ENCODE results near the gene CELA3A. TPM values are rescaled to one million over a fixed set of nuclear protein-coding genes. Genes with fewer than 3 reads are reported as not detected.
"Not testable (repeated sequence)": the region's sequence is repeated elsewhere in the genome, so short reads cannot be mapped to it uniquely, and the experiment has no call there.

Gene CELA3A
- polyA plus RNA-seq, 3 donors: not detected

GRCh38 chr1:22007262-22007661, 5.8 kb downstream of the CELA3A start:
- H3K4me3 Mint-ChIP-seq; H3K27me3 ChIP-seq (ENCODE audit: control insufficient read depth in 2 of 2, insufficient read depth in 2 of 2, low read length in 2 of 2); H3K4me1 ChIP-seq (ENCODE audit: control insufficient read depth in 1 of 2, insufficient read depth in 2 of 2, low read length in 2 of 2); DNase-seq; H3K4me1 Mint-ChIP-seq; H3K4me2 ChIP-seq (replicated peaks; ENCODE audit: extremely low read depth, low read length, poor library complexity, severe bottlenecking); H3K27ac Mint-ChIP-seq; H3K79me2 ChIP-seq (ENCODE audit: insufficient read depth, low read length); H3K36me3 Mint-ChIP-seq; H3K9ac ChIP-seq (ENCODE audit: insufficient read depth, low read length, poor library complexity, severe bottlenecking); H3K9me3 ChIP-seq (replicated peaks in 1 of 2; ENCODE audit: control insufficient read depth in 1 of 2, insufficient read depth in 1 of 2, low read length in 2 of 2); H3K9me3 Mint-ChIP-seq; H2AFZ ChIP-seq (ENCODE audit: insufficient read depth, low read depth, low read length, poor library complexity, severe bottlenecking); intact Hi-C loops (cut with micrococcal nuclease); H3K27ac ChIP-seq (ENCODE audit: low read depth in 1 of 2, low read length in 2 of 2); H3K27me3 Mint-ChIP-seq (ENCODE audit: low read depth in 3 of 3); H3K36me3 ChIP-seq (replicated peaks in 1 of 2; ENCODE audit: control insufficient read depth in 1 of 2, insufficient read depth in 2 of 2, low read length in 2 of 2); H4K20me1 ChIP-seq (ENCODE audit: insufficient read depth, low read length); H3K4me3 ChIP-seq (replicated peaks in 1 of 3; ENCODE audit: low read depth in 2 of 3, low read length in 3 of 3): not testable (repeated sequence)
- WGBS (ENCODE audit: insufficient coverage): 100% methylated on average over 3 of the region's 10 CpGs

GRCh38 chr1:22009566-22009965, 8.1 kb downstream of the CELA3A start:
- H3K4me1 Mint-ChIP-seq; H3K36me3 Mint-ChIP-seq; H3K27me3 Mint-ChIP-seq (ENCODE audit: low read depth in 3 of 3); H3K9me3 ChIP-seq (replicated peaks in 1 of 2; ENCODE audit: control insufficient read depth in 1 of 2, insufficient read depth in 1 of 2, low read length in 2 of 2); H3K79me2 ChIP-seq (ENCODE audit: insufficient read depth, low read length); H3K27ac Mint-ChIP-seq; H3K9me3 Mint-ChIP-seq; H2AFZ ChIP-seq (ENCODE audit: insufficient read depth, low read depth, low read length, poor library complexity, severe bottlenecking); DNase-seq; H3K9ac ChIP-seq (ENCODE audit: insufficient read depth, low read length, poor library complexity, severe bottlenecking); H4K20me1 ChIP-seq (ENCODE audit: insufficient read depth, low read length); H3K4me3 Mint-ChIP-seq; H3K36me3 ChIP-seq (replicated peaks in 1 of 2; ENCODE audit: control insufficient read depth in 1 of 2, insufficient read depth in 2 of 2, low read length in 2 of 2); H3K4me1 ChIP-seq (ENCODE audit: control insufficient read depth in 1 of 2, insufficient read depth in 2 of 2, low read length in 2 of 2); H3K27ac ChIP-seq (ENCODE audit: low read depth in 1 of 2, low read length in 2 of 2); H3K4me2 ChIP-seq (replicated peaks; ENCODE audit: extremely low read depth, low read length, poor library complexity, severe bottlenecking); H3K27me3 ChIP-seq (ENCODE audit: control insufficient read depth in 2 of 2, insufficient read depth in 2 of 2, low read length in 2 of 2); H3K4me3 ChIP-seq (replicated peaks in 1 of 3; ENCODE audit: low read depth in 2 of 3, low read length in 3 of 3): not testable (repeated sequence)
- 100% methylated on average over 1 of the region's 11 CpGs for WGBS (ENCODE audit: insufficient coverage)
- intact Hi-C loops (cut with micrococcal nuclease): loop anchor here in 1 of 2 donors (2.0 kb wide), 1 partner anchor 25 kb away; no protein-coding TSS in a partner anchor

GRCh38 chr1:22012752-22013151, 11.3 kb downstream of the CELA3A start:
- H3K9me3 Mint-ChIP-seq; H3K27ac ChIP-seq (ENCODE audit: low read depth in 1 of 2, low read length in 2 of 2); H3K4me2 ChIP-seq (replicated peaks; ENCODE audit: extremely low read depth, low read length, poor library complexity, severe bottlenecking); H3K79me2 ChIP-seq (ENCODE audit: insufficient read depth, low read length); H3K4me1 ChIP-seq (ENCODE audit: control insufficient read depth in 1 of 2, insufficient read depth in 2 of 2, low read length in 2 of 2); H3K27me3 Mint-ChIP-seq (ENCODE audit: low read depth in 3 of 3); intact Hi-C loops (cut with micrococcal nuclease); H2AFZ ChIP-seq (ENCODE audit: insufficient read depth, low read depth, low read length, poor library complexity, severe bottlenecking); H3K36me3 Mint-ChIP-seq; H3K4me3 Mint-ChIP-seq; DNase-seq; H3K4me3 ChIP-seq (replicated peaks in 1 of 3; ENCODE audit: low read depth in 2 of 3, low read length in 3 of 3); H3K4me1 Mint-ChIP-seq; H3K27me3 ChIP-seq (ENCODE audit: control insufficient read depth in 2 of 2, insufficient read depth in 2 of 2, low read length in 2 of 2); H3K36me3 ChIP-seq (replicated peaks in 1 of 2; ENCODE audit: control insufficient read depth in 1 of 2, insufficient read depth in 2 of 2, low read length in 2 of 2); H3K9ac ChIP-seq (ENCODE audit: insufficient read depth, low read length, poor library complexity, severe bottlenecking); H3K9me3 ChIP-seq (replicated peaks in 1 of 2; ENCODE audit: control insufficient read depth in 1 of 2, insufficient read depth in 1 of 2, low read length in 2 of 2); H4K20me1 ChIP-seq (ENCODE audit: insufficient read depth, low read length): not testable (repeated sequence)
- no CpG with 5 or more reads among the region's 4 CpGs for WGBS (ENCODE audit: insufficient coverage)
- peak overlapping the region in 1 of 7 donors; percentile 46 for H3K27ac Mint-ChIP-seq

GRCh38 chr1:22014575-22015206, 13.2 kb downstream of the CELA3A start:
- H2AFZ ChIP-seq (ENCODE audit: insufficient read depth, low read depth, low read length, poor library complexity, severe bottlenecking); H3K79me2 ChIP-seq (ENCODE audit: insufficient read depth, low read length); H3K27ac ChIP-seq (ENCODE audit: low read depth in 1 of 2, low read length in 2 of 2); H3K27ac Mint-ChIP-seq; H3K4me3 ChIP-seq (replicated peaks in 1 of 3; ENCODE audit: low read depth in 2 of 3, low read length in 3 of 3); H3K4me3 Mint-ChIP-seq; H4K20me1 ChIP-seq (ENCODE audit: insufficient read depth, low read length); H3K4me2 ChIP-seq (replicated peaks; ENCODE audit: extremely low read depth, low read length, poor library complexity, severe bottlenecking); H3K27me3 ChIP-seq (ENCODE audit: control insufficient read depth in 2 of 2, insufficient read depth in 2 of 2, low read length in 2 of 2); H3K27me3 Mint-ChIP-seq (ENCODE audit: low read depth in 3 of 3); DNase-seq; H3K36me3 Mint-ChIP-seq; intact Hi-C loops (cut with micrococcal nuclease); H3K9me3 Mint-ChIP-seq; H3K36me3 ChIP-seq (replicated peaks in 1 of 2; ENCODE audit: control insufficient read depth in 1 of 2, insufficient read depth in 2 of 2, low read length in 2 of 2); H3K9ac ChIP-seq (ENCODE audit: insufficient read depth, low read length, poor library complexity, severe bottlenecking); H3K9me3 ChIP-seq (replicated peaks in 1 of 2; ENCODE audit: control insufficient read depth in 1 of 2, insufficient read depth in 1 of 2, low read length in 2 of 2): not testable (repeated sequence)
- H3K4me1 Mint-ChIP-seq: peaks cover 18% of the 10 kb centered on the region
- WGBS (ENCODE audit: insufficient coverage): 94% methylated on average over 7 of the region's 13 CpGs
- H3K4me1 ChIP-seq (ENCODE audit: control insufficient read depth in 1 of 2, insufficient read depth in 2 of 2, low read length in 2 of 2): peaks cover 15% of the 10 kb centered on the region in 2 donors

Data from CD14-positive monocyte (primary cell).